ENCODE results near the gene MRAS. TPM values are rescaled to one million over a fixed set of nuclear protein-coding genes. Genes with fewer than 3 reads are reported as not detected.

Gene MRAS
- total and polyA plus RNA-seq, 2 of the 13 experiments (the other 11 are each of a cell fraction or from before 2014, with no cell fraction given) = 8.8 to 36.2 TPM

DNA sequence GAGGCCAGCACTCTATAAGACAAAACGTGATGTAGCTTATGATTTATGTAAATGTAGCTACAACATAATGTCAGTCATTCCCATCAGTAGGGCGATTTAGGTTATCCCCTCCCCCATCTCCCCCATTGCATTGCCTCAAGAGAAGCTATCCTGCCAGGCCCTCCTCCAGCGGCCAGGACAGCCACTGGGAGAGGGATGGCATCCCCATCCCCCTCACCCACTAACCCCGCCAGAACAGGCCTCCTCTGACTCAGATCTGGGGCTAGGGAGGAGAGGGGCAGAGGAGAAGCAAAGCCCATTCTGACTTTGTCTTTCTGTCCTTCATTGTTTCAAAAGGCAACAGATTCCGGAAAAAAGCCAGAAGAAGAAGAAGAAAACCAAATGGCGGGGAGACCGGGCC lies 53.5 kb downstream of the MRAS start (continued):
- TF ChIP-seq ZNF800 (CRISPR knock-in tag; IDR thresholded peaks at IDR 0.05) (no peak), ZFAT (CRISPR knock-in tag; conservative IDR thresholded peaks at IDR 0.05) (no peak), CHCHD3 (CRISPR knock-in tag; IDR thresholded peaks at IDR 0.05) (no peak), FOXC1 (CRISPR knock-in tag; IDR thresholded peaks at IDR 0.05; ENCODE audit: borderline replicate concordance) (no peak), RFX3 (CRISPR knock-in tag; IDR thresholded peaks at IDR 0.05) (no peak), MIXL1 (CRISPR knock-in tag; IDR thresholded peaks at IDR 0.05) (no peak), KDM1A (CRISPR knock-in tag; IDR thresholded peaks at IDR 0.05) (no peak)

- ChIA-PET POLR2A (no interaction called here), CTCF (ENCODE audit: low intra/inter-chr PET ratio, low total read pairs) (no interaction called here)
- WGBS (ENCODE audit: low lambda C conversion rate) = 94% methylated on average over 6 of the region's 6 CpGs
- no peak for FAIRE-seq
- ATAC-seq = no peak
- intact Hi-C loops (cut with micrococcal nuclease; ENCODE audit: unreplicated experiment) (no loop called here), in situ Hi-C loops (cut with HindIII; ENCODE audit: extremely low pct_ligation_motif_present, low pct_unique_long_range_greater_than_20kb) (no loop called here)
- BruUV-seq (replicated peaks) = no TSS peak
- Histone ChIP-seq H2AFZ (ENCODE audit: low read length) (no peak overlapping the region), H3K79me2 (ENCODE audit: insufficient read depth, low read length) (no peaks in the 10 kb centered on the region), H3K4me1 (ENCODE audit: insufficient read depth, low read length) (peaks cover 24% of the 10 kb centered on the region), H4K20me1 (ENCODE audit: insufficient read depth, low read length) (no peaks in the 10 kb centered on the region), H3K36me3 (replicated peaks in 1 of 2; ENCODE audit: control insufficient read depth in 1 of 2, insufficient read depth in 2 of 2, low read length in 2 of 2) (no peaks in the 10 kb centered on the region; a peak in 1 of 5 replicates), H3K9ac (ENCODE audit: insufficient read depth, low read depth, low read length) (no peak overlapping the region), H3K9me3 (ENCODE audit: low read length) (no peaks in the 10 kb centered on the region), H3K27me3 (ENCODE audit: control insufficient read depth in 1 of 2, insufficient read depth in 2 of 2, low read length in 2 of 2) (0 out of 5 replicates have a peak, but pooled peaks cover 0 to 1% of the 10 kb centered on the region in 2 experiments), H3K4me3 (replicated peaks in 1 of 3; ENCODE audit: insufficient read depth in 1 of 3, low read depth in 2 of 3, low read length in 3 of 3) (no peak overlapping the region), H3K27ac (ENCODE audit: extremely low read length, insufficient read depth, low read length) (no peak overlapping the region), H3K4me2 (ENCODE audit: low read depth, low read length) (no peak overlapping the region)
- DNase-seq (ENCODE audit: low spot score) = no peak
- TF ChIP-seq BRCA1 (CRISPR knock-in tag; IDR thresholded peaks at IDR 0.05) = no peak
- TF ChIP-seq SRSF1 (optimal IDR thresholded peaks at IDR 0.05; ENCODE audit: low read depth, low read length) = no peak
- TF ChIP-seq REPIN1 (CRISPR knock-in tag; IDR thresholded peaks at IDR 0.05; ENCODE audit: borderline replicate concordance, low read depth) = no peak
- TF ChIP-seq CREM (IDR thresholded peaks at IDR 0.05) = no peak
- TF ChIP-seq CREM (CRISPR knock-in tag; IDR thresholded peaks at IDR 0.05) = no peak
- TF ChIP-seq ZNF816 (CRISPR knock-in tag; IDR thresholded peaks at IDR 0.05; ENCODE audit: borderline replicate concordance) = no peak
- no peak for TF ChIP-seq ZNF367 (CRISPR knock-in tag; IDR thresholded peaks at IDR 0.05; ENCODE audit: borderline replicate concordance)
- TF ChIP-seq FOXK1 (CRISPR knock-in tag; IDR thresholded peaks at IDR 0.05; ENCODE audit: borderline replicate concordance, low read depth) = no peak
- TF ChIP-seq ZNF432 (CRISPR knock-in tag; IDR thresholded peaks at IDR 0.05; ENCODE audit: borderline replicate concordance) = no peak
- no peak for TF ChIP-seq FOXC1 (CRISPR knock-in tag; IDR thresholded peaks at IDR 0.05; ENCODE audit: borderline replicate concordance)
- no peak for TF ChIP-seq FOSL2 (CRISPR knock-in tag; IDR thresholded peaks at IDR 0.05)
- no peak for TF ChIP-seq GZF1 (CRISPR knock-in tag; IDR thresholded peaks at IDR 0.05)
- TF ChIP-seq NFE2L1 (CRISPR knock-in tag; IDR thresholded peaks at IDR 0.05; ENCODE audit: borderline replicate concordance) = no peak
- TF ChIP-seq HNF4A (CRISPR knock-in tag; IDR thresholded peaks at IDR 0.05) = no peak
These were observed 55.7 kb downstream of the MRAS start for GRCh38 chr3:138404121-138404520.
